Thymus (tissue), 11 donors: ENCODE data around the gene ZMAT2. TPM values are rescaled to one million over a fixed set of nuclear protein-coding genes. Genes with fewer than 3 reads are reported as not detected.
"Not testable (repeated sequence)": the region's sequence is repeated elsewhere in the genome, so short reads cannot be mapped to it uniquely, and the experiment has no call there.

Source experiments
- DNase-seq, 9 donors: peaks; one replicate each; pipeline ENCODE4 v3.0.0-alpha.2; 2013; ENCODE audit warnings: low spot score in 9 of 9, low read depth in 6 of 9, missing footprints in 1 of 9
- H3K27ac ChIP-seq, 2 donors: one replicate each; pipeline ENCODE4 v1.5.1; 2013; ENCODE audit warnings: control low read depth in 1 of 2, low read depth in 1 of 2, low read length in 1 of 2, mild to moderate bottlenecking in 1 of 2, moderate library complexity in 1 of 2
- H3K27me3 ChIP-seq, 2 donors: one replicate each; pipeline ENCODE4 v1.5.1; 2013; ENCODE audit warnings: low read length in 1 of 2; ENCODE audit not compliant: control insufficient read depth in 2 of 2, insufficient read depth in 1 of 2
- H3K36me3 ChIP-seq, 2 donors: one replicate each; pipeline ENCODE4 v1.5.1; 2013; ENCODE audit warnings: low read length in 1 of 2, mild to moderate bottlenecking in 1 of 2, moderate library complexity in 1 of 2; ENCODE audit not compliant: control insufficient read depth in 2 of 2, insufficient read depth in 2 of 2
- H3K4me1 ChIP-seq, 2 donors: one replicate each; pipeline ENCODE4 v1.5.1; 2013; ENCODE audit warnings: low read length in 2 of 2; ENCODE audit not compliant: control insufficient read depth in 2 of 2, insufficient read depth in 2 of 2
- H3K4me3 ChIP-seq, 2 donors: one replicate each; pipeline ENCODE4 v1.5.1; 2013; ENCODE audit warnings: low read length in 2 of 2, control low read depth in 1 of 2, mild to moderate bottlenecking in 1 of 2
- H3K9me3 ChIP-seq, 2 donors: one replicate each; pipeline ENCODE4 v1.5.1; 2013; ENCODE audit warnings: low read length in 1 of 2, mild to moderate bottlenecking in 1 of 2; ENCODE audit not compliant: control insufficient read depth in 2 of 2, insufficient read depth in 1 of 2
- WGBS: extraction: QIAGEN DNeasy Blood & Tissue Kit; methylation state at CpG from one replicate; pipeline ENCODE4 v1.1.7; 2013; 5-methylcytosine and 5-hydroxymethylcytosine counted together
- polyA plus RNA-seq: library from polyadenylated mRNA; stranded (reverse); fragments of 200-250 nt; gene quantifications from one replicate; pipeline ENCODE4 v1.2.3, GENCODE V29; 2013
- total RNA-seq: library from RNA; stranded (reverse); fragments of 120-200 nt; gene quantifications from one replicate; pipeline ENCODE4 v1.2.4, GENCODE V29; 2013
- donor health status: healthy.

ZMAT2 gene
- total and polyA plus RNA-seq, 2 donors = 75.1 to 104 TPM

DNA sequence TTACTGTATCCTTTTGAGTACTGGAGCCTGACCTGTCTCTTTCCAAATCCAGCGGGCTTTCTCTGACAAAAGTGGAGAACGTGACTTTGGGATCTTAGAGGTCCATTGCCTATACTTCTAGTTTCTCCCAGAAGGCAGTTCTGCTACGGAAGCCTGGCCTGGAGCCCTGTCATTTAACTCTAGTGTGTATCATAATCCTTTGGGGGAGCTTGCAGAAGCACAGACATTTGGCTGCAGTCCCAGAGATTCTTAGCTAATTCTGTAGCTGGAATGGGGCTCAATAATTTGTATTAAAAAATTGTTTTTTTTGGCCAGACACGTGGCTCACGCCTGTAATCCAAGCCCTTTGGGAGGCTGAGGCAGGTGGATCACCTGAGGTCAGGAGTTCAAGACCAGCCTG is 6.0 kb upstream of the ZMAT2 start:
- H3K27me3 ChIP-seq = no peaks in the 10 kb centered on the region
- H3K4me3 ChIP-seq = no peak overlapping the region
- H3K4me1 ChIP-seq = peaks cover 6 to 8% of the 10 kb centered on the region in 2 donors
- 94% methylated on average over 5 of the region's 5 CpGs for WGBS
- peaks cover 59 to 65% of the 10 kb centered on the region in 2 donors for H3K36me3 ChIP-seq
- DNase-seq = no peak
- H3K27ac ChIP-seq = no peak overlapping the region
- H3K9me3 ChIP-seq = no peaks in the 10 kb centered on the region

DNA sequence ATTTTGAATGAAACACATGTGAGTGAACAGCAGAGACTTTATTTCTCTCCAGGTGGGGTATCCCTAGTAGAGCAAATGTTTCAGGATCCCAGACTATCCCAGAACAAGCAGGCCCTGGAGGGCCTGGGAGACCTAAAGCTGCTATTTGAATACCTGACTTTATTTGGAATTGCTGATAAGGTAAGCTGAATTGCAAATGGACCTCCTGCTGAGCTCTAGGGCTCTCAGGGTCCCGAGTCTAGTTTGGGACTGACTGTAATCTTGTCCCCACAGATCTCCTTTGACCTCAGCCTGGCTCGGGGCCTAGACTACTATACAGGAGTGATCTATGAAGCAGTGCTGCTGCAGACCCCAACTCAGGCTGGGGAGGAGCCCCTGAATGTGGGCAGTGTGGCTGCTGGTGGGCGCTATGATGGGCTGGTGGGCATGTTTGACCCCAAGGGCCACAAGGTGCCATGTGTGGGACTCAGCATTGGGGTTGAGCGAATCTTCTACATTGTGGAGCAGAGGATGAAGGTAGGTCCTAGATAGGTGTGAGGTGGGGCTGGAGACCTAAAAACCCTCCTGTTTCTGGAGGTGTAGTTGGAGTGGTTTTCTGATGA is 3.3 kb upstream of the ZMAT2 start:
- 97% methylated on average over 4 of the region's 4 CpGs for WGBS
- DNase-seq = no peak
- Histone ChIP-seq H3K27ac (no peak overlapping the region), H3K9me3 (no peaks in the 10 kb centered on the region), H3K4me3 (no peak overlapping the region), H3K4me1 (peaks cover 4 to 10% of the 10 kb centered on the region in 2 donors), H3K36me3 (peaks cover 61 to 67% of the 10 kb centered on the region in 2 donors), H3K27me3 (no peaks in the 10 kb centered on the region)

DNA sequence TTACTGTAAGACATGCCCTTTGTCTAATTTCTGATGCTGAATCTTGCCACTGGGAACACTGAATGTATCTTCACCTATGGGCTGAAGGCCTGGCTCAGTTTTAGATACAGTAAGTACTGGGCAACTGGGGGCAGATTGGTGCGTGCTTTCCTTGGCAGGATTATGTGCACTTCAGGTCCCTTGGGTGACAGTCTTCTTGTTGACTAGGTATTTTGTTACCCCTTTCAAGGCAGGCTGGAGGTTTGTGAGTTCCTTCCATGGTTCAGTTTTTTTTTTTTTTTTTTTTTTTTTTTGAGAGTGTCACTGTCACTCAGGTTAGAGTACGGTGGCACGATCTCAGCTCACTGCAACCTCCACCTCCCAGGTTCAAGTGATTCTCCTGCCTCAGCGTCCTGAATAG is 7.6 kb downstream of the ZMAT2 start:
- WGBS = 95% methylated on average over 4 of the region's 4 CpGs
- Histone ChIP-seq H3K9me3 (no peaks in the 10 kb centered on the region), H3K36me3 (peaks cover 35 to 42% of the 10 kb centered on the region in 2 donors), H3K4me1 (peaks cover 0 to 3% of the 10 kb centered on the region in 2 donors), H3K4me3 (no peak overlapping the region), H3K27ac (no peak overlapping the region), H3K27me3 (no peaks in the 10 kb centered on the region)
- no peak for DNase-seq

DNA sequence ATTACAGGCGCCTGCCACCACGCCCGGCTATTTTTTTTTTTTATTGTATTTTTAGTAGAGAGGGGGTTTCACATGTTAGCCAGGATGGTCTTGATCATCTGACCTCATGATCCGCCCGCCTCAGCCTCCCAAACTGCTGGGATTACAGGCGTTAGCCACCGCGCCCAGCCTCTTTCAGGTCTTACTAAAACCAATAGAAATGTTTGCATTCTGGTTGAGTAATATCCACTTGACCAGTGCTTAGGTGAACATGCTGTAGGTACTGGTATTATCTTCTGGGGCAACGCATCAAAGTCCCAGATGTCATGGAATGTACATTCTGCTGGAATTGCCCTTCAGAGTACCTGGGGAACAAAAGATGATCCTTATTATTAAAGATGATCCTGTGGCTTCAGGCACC is 8.5 kb downstream of the ZMAT2 start:
- not testable (repeated sequence) for DNase-seq, H3K9me3 ChIP-seq, H3K4me1 ChIP-seq, H3K4me3 ChIP-seq, H3K27ac ChIP-seq, H3K27me3 ChIP-seq
- WGBS = 96% methylated on average over 9 of the region's 9 CpGs
- H3K36me3 ChIP-seq = peaks cover 25 to 34% of the 10 kb centered on the region in 2 donors

DNA sequence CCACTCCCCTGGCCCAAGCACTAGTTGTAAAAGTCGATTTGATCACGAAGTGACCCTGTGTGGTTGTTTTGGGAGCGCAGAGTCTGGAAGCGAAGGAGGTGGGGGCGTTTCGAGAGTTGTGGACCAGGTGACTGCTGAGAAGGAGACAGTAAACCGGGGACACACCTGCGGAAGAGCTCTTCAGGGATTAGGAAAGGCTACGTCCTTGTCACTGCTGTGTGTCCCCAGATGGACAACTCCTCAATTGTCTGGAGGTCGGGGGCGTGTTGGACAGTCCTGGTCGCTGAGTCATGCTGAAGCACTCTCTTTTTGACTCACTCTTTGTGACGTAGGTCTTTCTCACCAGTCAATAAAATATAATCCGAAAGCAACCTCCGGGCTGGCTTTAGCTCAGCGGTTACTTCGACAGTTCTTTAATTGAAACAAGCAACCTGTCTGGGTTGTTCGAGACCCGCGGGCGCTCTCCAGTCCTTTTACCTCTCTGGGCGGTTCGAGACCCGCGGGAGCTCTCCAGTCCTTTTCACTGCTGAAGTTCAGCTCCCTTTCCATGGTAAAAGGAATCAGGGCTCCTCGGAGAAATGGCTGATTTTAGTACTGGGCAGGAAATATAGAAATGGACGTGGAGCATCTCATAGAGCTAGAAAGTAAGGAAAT is 10.8 kb downstream of the ZMAT2 start:
- Histone ChIP-seq H3K36me3 (peaks cover 8 to 14% of the 10 kb centered on the region in 2 donors), H3K4me3 (peak overlapping the region; percentile 64 to 75), H3K27me3 (no peaks in the 10 kb centered on the region), H3K4me1 (peaks cover 0 to 3% of the 10 kb centered on the region in 2 donors), H3K9me3 (no peaks in the 10 kb centered on the region), H3K27ac (peak overlapping the region; percentile 81 to 92)
- peak; percentile 42 to 88 (median 68) for DNase-seq
- under 1% methylated on average over 27 of the region's 27 CpGs for WGBS

DNA sequence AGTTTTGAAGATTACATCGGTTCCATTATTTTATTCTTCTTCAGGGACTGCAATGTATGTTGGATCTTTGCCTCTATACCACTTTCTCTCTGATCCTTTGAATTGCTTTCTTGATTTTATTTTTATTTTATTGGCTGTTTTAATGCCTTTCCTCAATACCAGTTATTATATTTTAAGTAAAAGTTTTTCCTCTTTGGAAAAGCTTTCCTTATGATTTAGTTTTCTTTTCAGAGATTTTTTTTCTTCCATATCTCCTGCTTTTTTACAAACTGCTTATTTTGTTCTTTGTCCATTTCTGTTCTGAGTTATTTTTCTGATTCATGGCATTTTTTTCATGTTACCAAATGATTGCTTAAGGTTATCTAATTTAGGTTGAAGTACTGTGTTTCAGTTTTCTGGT is 11.5 kb downstream of the ZMAT2 start:
- Histone ChIP-seq H3K4me1 (peaks cover 0 to 3% of the 10 kb centered on the region in 2 donors), H3K9me3 (no peaks in the 10 kb centered on the region), H3K4me3 (no peak overlapping the region), H3K27ac (no peak overlapping the region), H3K36me3 (peaks cover 6 to 9% of the 10 kb centered on the region in 2 donors), H3K27me3 (no peaks in the 10 kb centered on the region)
- DNase-seq = no peak
- WGBS = 86% methylated on average over 1 of the region's 1 CpG

DNA sequence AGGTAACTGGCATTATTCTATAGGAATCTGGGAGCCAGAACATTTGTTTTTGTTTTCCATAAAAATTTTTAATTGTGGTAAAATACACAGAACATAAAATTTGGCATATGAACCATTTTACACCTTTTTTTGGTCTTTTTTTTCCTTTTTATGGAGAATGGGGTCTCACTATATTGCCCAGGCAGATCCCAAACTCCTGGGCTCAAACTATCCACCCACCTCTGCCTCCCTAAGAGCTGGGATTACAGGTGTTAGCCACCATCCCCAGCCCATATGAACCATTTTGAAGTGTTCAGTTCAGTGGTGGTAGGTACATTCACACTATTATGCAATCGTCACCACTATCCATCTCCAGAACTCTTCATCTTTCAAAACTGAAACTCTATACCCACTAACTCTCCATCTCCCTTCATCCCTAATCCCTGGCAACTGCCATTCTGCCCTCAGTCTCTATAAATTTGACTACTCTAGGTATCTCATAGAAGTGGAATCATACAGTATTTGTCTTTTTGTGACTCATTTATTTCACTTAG is 13.4 kb downstream of the ZMAT2 start:
- Histone ChIP-seq H3K36me3 (no peaks in the 10 kb centered on the region), H3K9me3 (no peaks in the 10 kb centered on the region), H3K4me3 (no peak overlapping the region), H3K27me3 (no peaks in the 10 kb centered on the region), H3K27ac (no peak overlapping the region), H3K4me1 (peaks cover 0 to 3% of the 10 kb centered on the region in 2 donors)
- no peak for DNase-seq
- WGBS = 94% methylated on average over 1 of the region's 1 CpG

DNA sequence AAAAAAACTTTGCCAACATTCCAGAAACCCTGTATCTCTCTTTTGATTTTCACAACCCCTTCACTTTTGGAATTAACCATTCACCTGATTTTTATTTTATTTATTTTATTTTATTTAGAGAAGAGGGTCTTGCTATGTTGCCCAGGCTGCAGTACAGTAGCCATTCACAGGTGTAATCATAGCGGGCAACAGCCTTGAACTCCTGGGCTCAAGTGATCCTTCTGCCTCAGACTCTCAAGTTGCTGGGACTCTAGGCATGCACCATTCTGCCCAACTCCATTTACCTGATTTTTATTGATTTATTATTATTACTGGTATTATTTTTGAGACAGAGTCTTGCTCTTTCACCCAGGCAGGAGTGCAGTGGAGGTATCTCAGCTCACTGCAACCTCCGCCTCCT is 16.0 kb downstream of the ZMAT2 start:
- 96% methylated on average over 2 of the region's 2 CpGs for WGBS
- not testable (repeated sequence) for DNase-seq, H3K27ac ChIP-seq, H3K27me3 ChIP-seq, H3K4me3 ChIP-seq, H3K9me3 ChIP-seq, H3K36me3 ChIP-seq, H3K4me1 ChIP-seq

DNA sequence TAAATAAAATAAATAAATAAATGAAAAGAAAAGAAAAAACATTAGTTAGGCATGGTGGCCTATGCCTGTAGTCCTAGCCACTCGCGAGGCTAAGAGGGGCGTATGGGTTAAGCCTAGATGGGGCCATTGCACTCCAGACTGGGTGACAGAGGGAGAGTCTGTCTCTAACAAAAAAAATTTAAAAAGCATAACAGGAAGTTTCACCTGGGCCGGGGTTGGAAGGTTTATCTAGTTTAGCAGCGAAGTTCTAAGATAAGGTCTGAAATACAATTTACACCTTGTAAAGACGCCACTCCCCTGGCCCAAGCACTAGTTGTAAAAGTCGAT is 18.0 kb downstream of the ZMAT2 start:
- H3K4me3 ChIP-seq = no peak overlapping the region
- 93% methylated on average over 7 of the region's 7 CpGs for WGBS

More for the DNA sequence above, 18.0 kb downstream of the ZMAT2 start:
- H3K9me3 ChIP-seq = no peaks in the 10 kb centered on the region
- H3K27ac ChIP-seq = no peak overlapping the region
- H3K4me1 ChIP-seq = no peaks in the 10 kb centered on the region
- no peak for DNase-seq
- H3K36me3 ChIP-seq = no peaks in the 10 kb centered on the region
- H3K27me3 ChIP-seq = peaks cover 0 to 5% of the 10 kb centered on the region in 2 donors
